BLaER1 (cell line): Measurements from ENCODE around the gene SGK1.
"Not testable (repeated sequence)": the region's sequence is repeated elsewhere in the genome, so short reads cannot be mapped to it uniquely, and the experiment has no call there.

Experiments used
- H3K27ac ChIP-seq: shearing (Covaris generic); formaldehyde crosslinking; 2 replicates; pipeline ENCODE4 v1.8.1; 2022
- H3K27me3 ChIP-seq: shearing (Covaris generic); formaldehyde crosslinking; 2 replicates; pipeline ENCODE4 v1.8.1; 2022
- H3K36me3 ChIP-seq: shearing (Covaris generic); formaldehyde crosslinking; 2 replicates; pipeline ENCODE4 v1.8.1; 2022
- H3K4me1 ChIP-seq: shearing (Covaris generic); formaldehyde crosslinking; 2 replicates; pipeline ENCODE4 v1.8.1; 2022
- H3K4me2 ChIP-seq: shearing (Covaris generic); formaldehyde crosslinking; 2 replicates; pipeline ENCODE4 v1.8.1; 2022
- H3K4me3 ChIP-seq: shearing (Covaris generic); formaldehyde crosslinking; 2 replicates; pipeline ENCODE4 v1.8.1; 2022
- H3K9ac ChIP-seq: shearing (Covaris generic); formaldehyde crosslinking; 2 replicates; pipeline ENCODE4 v1.8.1; 2022
- H3K9me3 ChIP-seq: shearing (Covaris generic); formaldehyde crosslinking; 2 replicates; pipeline ENCODE4 v1.8.1; 2022
- H4K20me1 ChIP-seq: shearing (Covaris generic); formaldehyde crosslinking; 2 replicates; pipeline ENCODE4 v1.8.1; 2022
- Cebpa-rat ChIP-seq: shearing (Covaris generic); IDR thresholded peaks from 2 replicates; pipeline ENCODE4 v1.8.1; 2022

The SGK1 gene

GRCh38 chr6:134217798-134218140, 100.1 kb downstream of the SGK1 start:
- H4K20me1 ChIP-seq, result no peaks in the 10 kb centered on the region
- H3K27ac ChIP-seq, result no peak overlapping the region
- no peak overlapping the region for H3K9ac ChIP-seq
- H3K4me2 ChIP-seq, result no peak overlapping the region
- H3K27me3 ChIP-seq, result no peaks in the 10 kb centered on the region
- peaks cover 21% of the 10 kb centered on the region for H3K36me3 ChIP-seq
- no peak for TF ChIP-seq Cebpa-rat
- H3K4me1 ChIP-seq, result peaks cover 15% of the 10 kb centered on the region; the same call in 1 of the 2 replicates
- no peak overlapping the region for H3K4me3 ChIP-seq
- peaks cover 7% of the 10 kb centered on the region; the same call in 1 of the 2 replicates for H3K9me3 ChIP-seq

- Histone ChIP-seq H3K4me3 (no peak overlapping the region), H3K36me3 (peaks cover 21% of the 10 kb centered on the region), H3K9ac (no peak overlapping the region), H3K4me2 (peak overlapping the region; percentile 22), H3K27ac (no peak overlapping the region), H3K9me3 (peaks cover 7% of the 10 kb centered on the region; the same call in 1 of the 2 replicates), H3K4me1 (peaks cover 15% of the 10 kb centered on the region; the same call in 1 of the 2 replicates), H3K27me3 (no peaks in the 10 kb centered on the region), H4K20me1 (no peaks in the 10 kb centered on the region)
- TF ChIP-seq Cebpa-rat, result no peak
These were observed 100.7 kb downstream of the SGK1 start for GRCh38 chr6:134217105-134217797.

DNA sequence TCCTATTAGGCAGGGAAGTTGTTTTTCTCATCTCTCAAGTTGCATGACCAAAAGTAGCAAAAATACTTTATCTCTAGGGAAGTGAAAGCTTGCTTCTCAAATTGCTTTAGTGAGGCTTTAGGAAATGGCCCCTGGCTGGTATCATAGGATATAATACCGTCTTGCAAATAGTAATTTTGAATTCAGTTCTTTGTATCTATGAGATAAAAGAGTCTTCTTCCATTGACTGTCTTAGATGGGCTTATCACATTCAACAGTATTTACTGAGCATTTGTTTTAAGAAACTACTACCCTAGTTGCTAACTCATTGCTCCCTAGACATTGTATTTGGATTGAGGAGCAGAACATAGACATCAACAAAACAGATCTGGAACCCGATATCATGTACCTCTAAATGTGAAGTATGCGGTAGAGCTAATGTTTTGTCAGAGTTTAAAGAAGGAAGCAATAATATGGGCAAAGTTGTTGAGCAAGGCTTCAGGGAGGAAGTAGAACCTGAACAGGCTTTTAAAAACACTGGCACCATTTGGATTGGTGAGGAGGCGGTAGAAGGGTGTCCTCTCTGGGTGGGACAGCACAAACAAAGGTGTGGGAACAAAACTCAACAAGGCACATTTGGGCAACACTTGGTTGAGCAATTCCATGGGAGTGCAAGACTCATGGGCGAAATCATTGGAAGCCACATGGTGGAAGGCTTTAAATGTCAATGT, 101.5 kb downstream of the SGK1 start:
- no peak overlapping the region for H3K4me3 ChIP-seq
- H3K9ac ChIP-seq, result no peak overlapping the region
- H3K27ac ChIP-seq, result no peak overlapping the region
- H3K27me3 ChIP-seq, result no peaks in the 10 kb centered on the region
- peaks cover 7% of the 10 kb centered on the region; the same call in 1 of the 2 replicates for H3K9me3 ChIP-seq
- no peaks in the 10 kb centered on the region for H4K20me1 ChIP-seq
- H3K36me3 ChIP-seq, result peaks cover 15% of the 10 kb centered on the region
- no peak for TF ChIP-seq Cebpa-rat
- H3K4me1 ChIP-seq, result peaks cover 15% of the 10 kb centered on the region; the same call in 1 of the 2 replicates
- peak overlapping the region; percentile 22; the same call in 1 of the 2 replicates for H3K4me2 ChIP-seq

GRCh38 chr6:134213410-134213809, 104.5 kb downstream of the SGK1 start:
- not testable (repeated sequence) for H3K9me3 ChIP-seq, H3K27me3 ChIP-seq
- peaks cover 18% of the 10 kb centered on the region for H3K36me3 ChIP-seq

DNA sequence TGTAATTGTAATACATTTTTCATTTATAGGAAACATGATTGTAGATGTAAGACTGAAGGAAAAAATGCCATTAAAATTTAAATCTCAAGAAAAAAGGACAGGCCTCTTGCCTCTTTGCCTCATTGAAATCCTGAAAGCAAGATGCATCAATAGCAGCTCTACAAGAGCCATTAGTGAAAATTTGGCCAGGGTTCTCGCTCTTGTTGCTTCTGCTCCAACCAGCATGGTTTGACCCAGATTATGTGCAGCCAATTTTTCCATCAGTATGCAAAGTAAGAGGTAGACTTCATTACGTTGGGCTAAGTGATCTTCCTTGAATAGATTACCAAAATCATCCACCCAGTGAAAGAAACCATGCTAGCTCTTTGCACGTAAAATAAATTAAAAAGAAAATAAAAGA, 106.6 kb downstream of the SGK1 start:
- Histone ChIP-seq H3K4me1 (0 out of 2 replicates have a peak, but pooled peaks cover 4% of the 10 kb centered on the region), H3K9ac (no peak overlapping the region)

More at GRCh38 chr6:134213410-134213809, 104.5 kb downstream of the SGK1 start:
- not testable (repeated sequence) for H3K9ac ChIP-seq, H3K4me2 ChIP-seq, H4K20me1 ChIP-seq, H3K4me3 ChIP-seq, H3K27ac ChIP-seq
- peaks cover 15% of the 10 kb centered on the region; the same call in 1 of the 2 replicates for H3K4me1 ChIP-seq

DNA sequence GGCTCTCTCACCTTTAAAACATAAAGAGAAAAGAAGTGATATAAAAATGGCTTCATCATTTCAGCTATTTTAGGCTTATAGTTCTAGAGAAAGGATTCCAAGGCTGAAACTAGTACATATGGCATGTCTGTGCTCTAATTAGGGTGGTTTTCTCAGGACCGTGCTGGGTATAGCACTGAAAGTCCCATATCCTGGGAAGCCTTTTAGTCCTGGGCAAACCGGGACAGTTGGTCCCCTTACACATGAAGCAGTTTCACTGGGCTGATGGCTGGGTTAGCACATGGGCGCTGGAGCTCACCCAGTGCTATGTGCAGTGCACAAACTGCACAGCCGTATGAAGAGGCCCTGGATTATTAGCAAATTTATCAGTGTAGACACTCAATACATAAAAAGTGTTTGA, 110.5 kb downstream of the SGK1 start:
- no peak for TF ChIP-seq Cebpa-rat
- Histone ChIP-seq H3K9ac (no peak overlapping the region), H3K4me3 (no peak overlapping the region), H3K27me3 (no peaks in the 10 kb centered on the region), H3K27ac (no peak overlapping the region), H3K4me1 (no peaks in the 10 kb centered on the region), H3K36me3 (peaks cover 26% of the 10 kb centered on the region), H4K20me1 (no peaks in the 10 kb centered on the region), H3K4me2 (no peak overlapping the region), H3K9me3 (peaks cover 19% of the 10 kb centered on the region)

More for the DNA sequence above, 106.6 kb downstream of the SGK1 start:
- Histone ChIP-seq H3K36me3 (peaks cover 8% of the 10 kb centered on the region; the same call in 1 of the 2 replicates), H3K27me3 (no peaks in the 10 kb centered on the region), H3K9me3 (no peaks in the 10 kb centered on the region), H3K27ac (no peak overlapping the region), H3K4me3 (no peak overlapping the region), H4K20me1 (no peaks in the 10 kb centered on the region), H3K4me2 (no peak overlapping the region)
- no peak for TF ChIP-seq Cebpa-rat

DNA sequence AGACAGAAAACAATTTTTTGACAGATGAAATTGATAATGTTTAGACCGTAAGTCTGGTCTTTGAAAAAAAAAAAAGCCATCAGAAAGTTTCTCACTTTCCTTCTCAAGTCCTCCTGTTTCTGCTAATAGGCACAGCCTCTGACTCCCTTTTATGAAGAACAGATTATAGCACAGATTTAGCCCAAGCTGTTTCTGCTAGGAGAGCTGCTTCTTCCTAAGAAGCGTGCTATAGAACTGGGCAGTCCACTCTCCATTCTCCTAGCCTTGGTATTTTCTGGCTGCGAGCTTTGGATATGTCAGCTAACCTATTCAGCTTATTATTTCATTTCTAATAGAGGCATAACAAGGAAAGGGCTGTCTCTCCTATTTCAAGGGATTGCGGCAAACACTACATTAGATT, 112.5 kb downstream of the SGK1 start:
- no peaks in the 10 kb centered on the region for H4K20me1 ChIP-seq
- no peak overlapping the region for H3K27ac ChIP-seq
- no peak overlapping the region for H3K9ac ChIP-seq
- no peaks in the 10 kb centered on the region for H3K27me3 ChIP-seq
- H3K4me2 ChIP-seq, result no peak overlapping the region
- no peaks in the 10 kb centered on the region for H3K4me1 ChIP-seq
- no peak for TF ChIP-seq Cebpa-rat
- H3K4me3 ChIP-seq, result no peak overlapping the region
- peaks cover 19% of the 10 kb centered on the region for H3K9me3 ChIP-seq
- peaks cover 29% of the 10 kb centered on the region for H3K36me3 ChIP-seq

- not testable (repeated sequence) for H3K4me2 ChIP-seq, H3K27me3 ChIP-seq, H3K4me1 ChIP-seq, H3K27ac ChIP-seq, H4K20me1 ChIP-seq, H3K4me3 ChIP-seq, H3K9ac ChIP-seq
- Histone ChIP-seq H3K9me3 (peaks cover 19% of the 10 kb centered on the region), H3K36me3 (peaks cover 30% of the 10 kb centered on the region)
These were observed 113.2 kb downstream of the SGK1 start for GRCh38 chr6:134204759-134205158.

- no peaks in the 10 kb centered on the region for H3K27me3 ChIP-seq
- no peaks in the 10 kb centered on the region for H3K4me1 ChIP-seq
- H3K9me3 ChIP-seq, result peaks cover 19% of the 10 kb centered on the region
- H3K36me3 ChIP-seq, result peaks cover 33% of the 10 kb centered on the region
- no peaks in the 10 kb centered on the region for H4K20me1 ChIP-seq
- no peak overlapping the region for H3K4me3 ChIP-seq
- no peak for TF ChIP-seq Cebpa-rat
- no peak overlapping the region for H3K9ac ChIP-seq
- H3K27ac ChIP-seq, result no peak overlapping the region
- no peak overlapping the region for H3K4me2 ChIP-seq
These were observed 113.9 kb downstream of the SGK1 start for GRCh38 chr6:134204031-134204430.

- Histone ChIP-seq H3K9me3 (peaks cover 19% of the 10 kb centered on the region), H3K4me3 (no peak overlapping the region), H3K36me3 (peaks cover 48% of the 10 kb centered on the region), H3K27me3 (no peaks in the 10 kb centered on the region), H3K9ac (no peak overlapping the region), H4K20me1 (no peaks in the 10 kb centered on the region), H3K27ac (no peak overlapping the region), H3K4me2 (no peak overlapping the region), H3K4me1 (peaks cover 5% of the 10 kb centered on the region; the same call in 1 of the 2 replicates)
- TF ChIP-seq Cebpa-rat, result no peak
These were observed 116.2 kb downstream of the SGK1 start for GRCh38 chr6:134201716-134202115.
